Anterior cingulate cortex (tissue), 58 donors: ENCODE results near the gene UGT1A1.
A peak's percentile ranks its signal among the peaks of the same experiment; 100 is the strongest.

ENCODE experiments used
- DNase-seq, 58 donors: peaks; one replicate each; lab custom pipeline; 2025; lab: John Stamatoyannopoulos, UW

The UGT1A1 gene

DNA sequence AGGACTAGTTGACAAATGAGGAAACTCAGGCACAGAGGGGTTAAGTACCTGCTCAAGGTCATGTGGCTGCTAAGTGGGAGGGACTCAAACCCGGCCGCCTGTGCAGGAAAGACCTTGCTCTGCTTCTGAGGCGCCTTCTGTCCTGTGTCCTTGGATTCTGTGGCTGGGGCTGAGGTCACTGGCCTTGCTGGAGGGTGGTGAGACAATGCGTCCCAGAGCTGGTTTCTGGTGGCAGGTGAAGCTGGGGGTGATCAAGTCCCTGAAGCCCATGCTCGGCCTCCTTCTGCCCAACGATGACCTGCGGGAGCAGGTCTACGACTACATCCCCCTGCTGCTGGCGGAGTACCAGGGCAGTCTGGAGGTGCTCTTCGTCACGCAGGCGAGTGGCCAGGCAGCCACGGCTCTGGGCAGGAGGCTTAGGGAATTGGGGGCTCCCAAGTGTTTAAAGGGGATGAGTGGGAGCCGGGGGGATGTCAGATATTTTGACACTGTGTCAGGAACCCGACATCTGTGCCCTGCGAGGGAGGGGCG, 34.1 kb downstream of the UGT1A1 start:
- DNase-seq = no peak

DNA sequence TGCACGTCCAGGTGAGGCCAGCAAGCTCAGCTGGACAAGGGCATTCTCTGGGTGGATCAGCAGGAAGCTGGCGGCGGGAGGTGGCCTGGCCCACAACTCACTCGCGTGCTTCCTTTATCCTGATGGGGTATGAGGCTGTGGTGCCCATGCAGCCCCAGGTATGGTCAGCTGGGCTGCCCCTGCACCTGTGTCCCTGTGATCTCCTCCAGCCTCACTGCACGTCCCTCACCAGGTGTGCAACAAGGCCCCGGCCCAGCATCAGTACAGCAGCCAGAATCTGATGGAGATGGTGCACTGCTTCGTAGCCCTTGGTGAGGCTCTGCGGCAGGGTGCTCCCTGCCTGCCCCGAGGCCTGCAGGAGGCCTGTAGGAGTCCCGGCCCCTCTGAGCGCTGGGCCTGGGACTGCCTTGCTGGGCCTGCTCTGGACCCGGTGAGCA, 35.7 kb downstream of the UGT1A1 start:
- DNase-seq = no peak

DNA sequence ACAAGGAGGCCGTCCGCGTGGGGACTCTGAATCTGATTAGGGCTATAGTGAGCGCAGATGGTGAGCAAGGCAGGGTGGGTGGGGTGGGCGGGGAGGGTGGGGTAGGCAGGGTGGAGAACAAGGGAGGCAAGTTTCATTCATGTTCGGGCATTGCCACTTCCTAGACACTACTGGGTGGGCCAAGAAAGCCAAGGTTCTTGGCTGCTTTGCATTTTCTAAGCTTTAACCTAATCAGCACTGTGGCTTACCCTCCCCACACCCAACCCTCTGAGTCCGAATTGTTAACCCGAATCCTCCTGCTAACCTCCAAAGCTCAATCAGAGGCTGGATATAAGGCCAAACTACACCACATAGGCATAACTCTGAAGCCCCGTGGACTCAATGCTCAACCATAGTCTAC, 36.2 kb downstream of the UGT1A1 start:
- peak in 1 of 58 donors; percentile 8 for DNase-seq

DNA sequence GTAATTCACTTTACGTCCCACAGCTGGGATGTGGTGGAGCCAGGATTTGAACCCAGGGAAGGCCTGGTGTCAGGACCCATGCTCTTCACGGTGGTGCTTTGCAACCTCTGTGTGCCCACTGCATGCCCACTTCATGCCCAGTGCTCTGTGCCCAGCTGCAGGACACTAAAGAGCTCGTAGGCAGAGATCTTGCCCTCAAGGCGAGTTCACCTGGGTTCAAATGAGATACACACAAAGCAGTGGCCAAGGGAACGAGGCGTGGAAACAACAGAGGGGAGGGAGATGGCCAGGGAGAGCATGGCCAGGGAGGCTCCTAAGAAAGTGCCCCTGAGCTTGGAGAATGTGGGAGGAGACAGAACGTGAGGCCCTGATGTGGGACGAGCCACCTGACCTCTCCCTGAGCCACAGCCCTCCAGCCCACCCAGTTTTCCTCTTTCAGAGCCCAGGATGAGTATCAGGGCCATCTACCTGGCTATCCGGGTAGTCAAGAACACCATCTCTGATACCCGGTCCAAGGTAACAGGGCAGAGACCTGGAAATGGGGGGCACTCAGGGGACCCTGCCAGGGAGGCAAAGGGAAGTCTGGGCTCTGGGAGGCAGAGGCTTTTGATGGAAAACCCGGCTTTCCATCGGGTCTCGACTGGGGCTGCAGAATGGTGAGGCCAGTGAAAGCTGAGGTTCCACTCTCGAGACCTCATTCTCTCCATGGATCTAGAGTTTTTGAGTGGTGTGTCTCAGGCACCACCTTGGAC, 38.4 kb downstream of the UGT1A1 start:
- DNase-seq = no peak

DNA sequence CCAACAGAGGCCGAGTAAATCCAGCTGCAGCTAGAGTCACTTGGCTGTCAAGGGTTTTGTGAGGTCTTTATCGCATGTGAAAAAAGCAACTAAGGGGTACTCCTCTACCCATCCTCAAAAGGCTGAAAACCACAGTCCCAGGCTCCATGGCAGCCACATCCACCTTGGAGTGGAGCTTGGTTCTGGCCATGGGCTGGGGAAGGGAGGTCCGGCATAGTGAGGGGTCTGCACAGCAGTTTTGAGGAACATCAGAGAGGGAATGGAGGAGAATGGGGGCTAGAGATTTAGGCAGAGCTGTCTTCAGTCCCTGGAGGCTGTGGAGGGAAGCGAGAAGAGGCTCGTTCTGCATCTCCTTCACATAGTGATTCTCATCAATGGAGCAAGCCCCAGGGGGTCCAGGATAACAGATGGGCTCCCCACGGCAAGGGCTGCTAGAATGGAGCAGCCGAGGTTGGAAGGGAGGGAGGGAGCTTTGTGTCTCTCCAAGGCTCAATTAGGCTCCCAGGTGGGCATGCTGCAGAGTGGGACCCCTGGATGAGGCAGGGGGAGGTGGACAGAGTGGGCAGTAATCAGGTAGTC, 39.1 kb downstream of the UGT1A1 start:
- DNase-seq = no peak

DNA sequence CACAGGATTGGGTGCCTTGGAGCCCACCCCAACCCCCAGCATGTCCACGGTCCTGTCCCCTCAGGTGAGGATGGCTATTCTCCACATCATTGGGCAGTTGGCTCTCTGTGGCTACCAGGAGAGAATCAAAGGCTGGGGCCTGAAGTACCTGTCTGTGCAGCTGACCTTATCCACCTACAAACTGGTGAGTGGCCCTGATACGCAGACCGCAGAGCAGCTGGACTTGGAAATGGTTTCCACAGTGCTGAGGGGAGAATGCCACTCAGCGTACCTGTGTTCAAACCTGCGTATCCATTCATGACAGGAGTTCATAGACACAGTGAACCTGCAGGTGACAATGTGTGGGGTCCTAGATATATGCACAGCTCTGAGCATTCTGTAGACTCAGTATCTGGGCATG, 39.6 kb downstream of the UGT1A1 start:
- DNase-seq = no peak

DNA sequence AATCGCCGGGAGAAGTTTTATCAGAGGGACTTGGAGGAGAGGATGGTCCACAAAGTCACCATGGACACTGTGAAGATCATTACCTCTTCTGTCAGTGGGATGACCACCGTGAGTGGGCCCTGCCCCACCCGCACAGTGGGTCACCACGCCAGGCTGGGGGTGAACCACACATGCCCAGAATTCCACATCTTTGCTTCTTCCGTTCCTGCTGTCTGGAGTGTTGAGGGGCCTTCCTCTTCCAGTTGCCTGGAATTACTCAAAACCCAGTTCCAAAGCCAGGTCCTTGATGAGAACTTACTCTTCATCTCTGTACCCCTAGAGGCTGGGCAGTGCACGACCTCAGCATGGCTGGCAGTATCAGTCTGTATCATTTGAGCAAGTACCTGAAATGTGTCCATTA, 40.1 kb downstream of the UGT1A1 start:
- DNase-seq = no peak

DNA sequence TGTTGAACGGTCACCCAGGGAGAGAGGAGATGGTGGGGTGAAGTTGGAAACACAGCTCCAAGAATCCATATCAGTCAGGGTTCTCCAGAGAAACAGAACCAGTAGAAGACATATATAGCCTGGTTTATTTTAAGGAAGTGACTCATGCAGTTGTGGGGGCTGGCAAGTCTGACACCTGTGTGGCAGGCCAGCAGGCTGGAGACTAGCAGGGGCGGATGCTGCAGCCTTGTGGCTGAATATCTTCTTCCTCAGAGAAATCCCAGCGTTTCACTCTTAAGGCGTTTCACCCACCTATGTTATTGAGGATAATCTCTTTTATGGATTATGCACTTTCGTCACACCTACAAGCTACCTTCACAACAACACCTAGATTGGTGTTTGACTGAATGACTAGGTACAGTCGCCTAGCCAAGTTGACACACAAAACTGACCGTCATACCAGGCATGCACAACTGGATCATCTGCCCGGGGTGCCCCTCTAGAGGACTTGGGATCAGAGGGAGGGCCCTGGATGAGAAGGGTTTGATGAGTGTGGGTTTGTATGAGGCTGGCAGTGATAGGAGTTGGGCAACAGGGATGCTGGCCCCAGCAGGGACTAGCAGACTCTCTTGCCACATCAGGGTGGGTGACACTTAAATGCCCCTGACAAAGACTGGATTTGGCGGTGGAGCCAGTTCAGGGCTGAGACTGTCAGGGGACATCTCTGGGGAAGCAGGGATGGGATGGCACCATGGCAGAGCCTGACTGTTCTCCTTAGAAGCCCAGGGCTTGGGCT, 41.5 kb downstream of the UGT1A1 start:
- DNase-seq = peak in 14 of 58 donors; percentile 2 to 39 (median 11)

DNA sequence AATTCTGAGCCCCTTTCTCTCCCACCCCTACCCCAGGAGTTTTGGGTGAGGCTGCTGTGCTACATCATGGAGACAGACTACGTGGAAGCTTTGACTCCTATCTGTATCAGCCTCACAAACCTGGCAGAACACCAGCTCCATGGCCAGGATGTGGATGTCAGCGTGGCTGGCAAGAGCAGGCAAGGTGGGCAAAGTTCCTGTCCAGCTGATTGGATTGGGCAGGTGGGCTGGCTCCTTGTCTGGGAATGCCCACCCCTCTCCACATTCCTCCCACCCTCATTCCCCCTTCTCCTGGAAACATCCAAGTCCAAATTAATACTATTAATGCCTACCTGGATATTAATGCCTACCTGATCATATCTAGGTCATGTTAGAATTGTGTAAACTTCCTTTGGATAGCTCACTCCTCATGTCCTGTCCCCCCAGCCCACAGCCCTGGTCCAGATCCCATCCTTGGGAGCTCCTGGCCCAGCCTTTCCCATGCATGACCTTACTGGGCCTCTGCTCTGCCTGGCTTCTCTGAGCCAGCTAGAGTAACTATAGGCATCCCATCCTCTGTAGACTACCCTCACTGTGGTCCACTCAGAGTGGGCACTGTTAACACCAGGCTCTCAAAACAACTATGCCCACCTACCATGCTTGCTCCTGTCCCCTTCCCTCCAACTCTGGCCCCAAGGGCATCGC, 42.2 kb downstream of the UGT1A1 start:
- DNase-seq = no peak

DNA sequence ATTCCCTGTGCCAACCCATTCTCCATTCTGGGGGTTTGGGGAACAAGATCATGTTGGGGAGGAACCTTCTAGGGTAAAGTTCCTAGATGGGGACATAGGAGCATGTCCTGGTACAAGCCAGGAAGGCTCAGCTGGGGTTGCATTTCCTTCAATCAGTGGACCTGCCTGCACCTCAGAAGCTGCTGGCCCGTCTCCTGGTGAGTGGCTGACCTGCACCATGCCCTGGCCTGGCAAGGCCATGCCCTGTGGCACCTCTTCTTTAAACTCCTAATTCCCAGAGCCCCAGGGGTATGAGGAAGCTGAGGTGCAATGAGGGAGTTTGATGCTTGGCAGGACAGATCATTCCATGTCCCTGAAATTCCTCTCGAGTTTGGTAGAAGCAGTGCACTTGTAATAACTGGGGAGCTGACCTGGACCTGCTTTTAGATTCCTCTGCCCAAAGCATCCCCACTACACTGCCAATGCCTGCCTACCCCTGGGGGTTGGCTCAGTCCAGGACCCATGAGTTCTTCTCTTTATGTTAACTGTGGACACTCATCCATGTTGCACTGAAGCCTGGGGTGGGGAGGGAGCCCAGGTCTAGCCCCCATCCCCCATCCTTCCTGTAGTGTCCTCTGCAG, 43.3 kb downstream of the UGT1A1 start:
- no peak for DNase-seq

DNA sequence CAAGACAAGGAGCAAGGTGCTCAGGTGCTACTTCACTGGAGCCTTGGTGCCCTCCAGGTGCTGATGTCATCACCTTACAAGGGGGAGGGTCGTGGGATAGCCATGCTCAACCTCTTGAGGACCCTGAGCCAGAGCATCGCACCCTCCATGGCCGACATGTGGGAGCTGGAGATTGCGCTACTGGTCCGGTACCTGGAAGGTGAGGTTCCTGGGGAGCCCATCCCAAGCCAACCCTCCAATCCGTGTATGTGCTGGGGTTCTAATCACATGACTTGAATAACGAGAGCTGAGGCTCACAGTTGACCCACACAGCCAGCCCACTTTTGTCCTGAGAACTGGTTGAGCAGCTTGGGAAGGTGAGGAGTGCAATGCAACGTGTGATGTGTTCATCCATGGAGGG, 43.9 kb downstream of the UGT1A1 start:
- no peak for DNase-seq

DNA sequence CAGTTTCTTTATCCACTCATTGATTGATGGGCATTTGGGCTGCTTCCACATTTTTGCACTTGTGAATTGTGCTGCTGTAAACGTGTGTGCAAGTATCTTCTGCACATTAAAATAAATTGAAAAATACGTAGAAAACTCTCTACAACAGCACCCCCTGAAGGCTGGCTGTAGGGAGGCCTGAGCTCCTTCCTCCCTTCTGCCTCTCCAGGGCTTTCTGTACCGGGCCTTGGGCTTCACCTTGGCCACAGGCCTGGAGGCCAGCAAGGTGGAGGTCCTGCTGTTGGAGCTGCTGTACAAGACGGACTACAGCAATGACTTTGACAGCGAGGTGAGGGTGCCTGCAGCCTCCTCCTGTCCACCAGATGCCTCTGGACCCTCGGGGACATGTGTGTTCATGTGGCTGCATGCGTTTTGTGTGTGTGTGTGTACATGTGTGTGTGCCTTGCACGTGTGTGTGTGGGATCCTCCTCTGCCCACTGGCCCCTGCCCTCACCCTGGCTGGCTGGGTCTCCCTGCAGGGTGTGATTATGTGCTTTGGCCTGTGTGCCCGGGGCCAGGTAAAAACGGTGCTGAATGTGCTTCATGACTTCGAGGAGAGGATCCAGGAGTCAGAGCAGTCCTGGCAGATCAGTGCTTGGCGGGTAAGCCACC, 47.3 kb downstream of the UGT1A1 start:
- no peak for DNase-seq

DNA sequence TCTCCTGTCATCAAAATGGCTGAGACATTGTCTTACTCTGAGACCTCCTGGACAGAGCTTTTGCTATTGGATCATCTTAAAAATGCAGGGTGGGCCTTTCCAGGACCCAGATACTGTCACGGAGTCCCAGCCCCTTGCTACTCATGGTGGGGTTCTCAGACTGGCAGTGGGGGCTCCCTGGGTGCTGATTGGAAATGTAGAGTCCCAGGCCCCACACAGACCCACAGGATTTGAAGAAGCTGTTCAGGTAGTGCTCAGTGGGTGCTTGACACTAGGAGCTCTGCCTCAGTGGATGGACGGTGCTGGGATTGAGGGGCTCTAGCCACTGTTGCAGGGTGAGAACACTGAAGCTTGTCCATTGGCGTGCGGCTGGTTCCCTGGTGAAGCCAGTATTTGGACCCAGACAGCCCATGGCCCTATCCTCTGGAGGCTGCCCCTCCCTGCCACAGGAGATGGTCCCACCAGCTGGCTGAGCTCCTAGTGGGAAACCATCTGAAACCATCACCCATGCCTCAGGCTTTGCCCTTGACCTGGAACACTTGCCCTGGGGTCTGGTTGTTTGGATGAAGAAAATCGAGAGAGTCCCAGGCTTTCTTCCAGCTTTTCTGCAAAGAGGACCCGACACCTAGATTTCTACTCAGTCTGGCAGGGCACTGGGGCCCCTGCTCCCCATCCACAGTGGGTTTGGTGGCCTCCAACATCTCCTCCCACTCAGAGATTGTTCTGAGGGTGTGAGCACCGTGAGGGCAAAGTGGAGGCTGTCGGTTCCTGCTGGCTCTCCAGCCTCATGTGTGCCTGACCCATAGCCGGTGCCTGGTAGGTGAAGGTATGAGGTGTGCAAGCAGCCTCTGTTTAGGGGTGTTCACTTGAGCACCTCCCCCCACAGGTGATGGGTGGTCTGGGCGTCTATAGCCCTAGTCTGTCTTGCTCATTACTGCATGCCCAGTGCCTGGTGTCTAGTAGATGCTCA, 48.2 kb downstream of the UGT1A1 start:
- no peak for DNase-seq

DNA sequence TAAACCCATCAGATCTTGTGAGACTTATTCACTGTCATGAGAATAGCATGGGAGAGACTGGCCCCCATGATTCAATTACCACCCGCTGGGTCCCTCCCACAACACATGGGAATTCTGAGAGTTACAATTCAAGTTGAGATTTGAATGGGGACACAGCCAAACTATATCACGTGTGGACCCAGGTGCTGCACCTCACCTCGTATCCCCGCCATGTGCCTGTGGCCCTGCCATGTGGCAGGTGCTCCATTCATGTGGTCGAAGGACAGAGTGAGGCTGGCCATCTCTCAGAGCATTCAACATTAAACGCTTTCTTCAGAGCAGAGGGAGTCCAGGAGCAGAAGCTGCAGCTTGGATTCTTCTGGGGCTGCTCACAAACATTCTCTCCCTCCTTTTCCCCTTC, 50.3 kb downstream of the UGT1A1 start:
- DNase-seq = no peak

DNA sequence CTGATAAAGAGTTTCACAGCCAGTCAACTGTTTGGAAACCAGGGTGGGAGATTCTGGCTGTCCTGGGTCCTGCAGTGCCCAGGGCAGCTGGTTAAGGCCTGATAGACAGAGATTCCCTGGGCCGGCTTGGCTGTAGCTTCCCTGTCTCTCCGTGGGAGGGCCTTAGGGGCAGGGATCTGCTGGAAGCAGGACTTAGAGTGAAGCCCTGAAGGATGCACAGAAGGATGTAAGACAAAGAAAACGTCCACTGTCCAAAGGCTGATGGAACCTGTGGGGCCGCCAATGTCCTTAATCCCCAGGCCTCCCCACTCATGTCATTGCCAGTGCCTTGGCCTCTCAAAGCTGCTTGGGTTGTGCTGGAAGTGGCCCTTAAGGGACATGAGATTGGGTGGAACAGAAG, 51.0 kb downstream of the UGT1A1 start:
- DNase-seq = no peak

DNA sequence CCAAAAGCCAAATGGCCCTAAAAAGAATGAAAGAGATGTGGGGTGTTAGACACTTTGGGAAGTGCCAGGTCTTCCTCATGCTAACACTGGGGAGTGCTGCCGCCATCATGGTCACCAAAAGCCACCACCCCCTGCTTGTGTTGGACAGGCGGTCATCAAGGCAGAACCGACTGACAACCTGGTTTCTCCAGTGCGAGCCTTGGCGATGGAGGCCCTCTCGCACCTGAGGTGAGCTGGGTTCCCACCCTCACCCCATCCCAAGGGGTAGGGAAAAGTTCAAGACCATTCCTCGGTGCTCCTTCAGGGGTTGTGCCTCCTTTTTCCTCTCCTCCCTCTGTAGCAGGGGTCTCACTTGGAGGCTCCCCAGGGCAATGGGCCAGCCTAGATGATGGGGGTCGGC, 51.7 kb downstream of the UGT1A1 start:
- DNase-seq = no peak

DNA sequence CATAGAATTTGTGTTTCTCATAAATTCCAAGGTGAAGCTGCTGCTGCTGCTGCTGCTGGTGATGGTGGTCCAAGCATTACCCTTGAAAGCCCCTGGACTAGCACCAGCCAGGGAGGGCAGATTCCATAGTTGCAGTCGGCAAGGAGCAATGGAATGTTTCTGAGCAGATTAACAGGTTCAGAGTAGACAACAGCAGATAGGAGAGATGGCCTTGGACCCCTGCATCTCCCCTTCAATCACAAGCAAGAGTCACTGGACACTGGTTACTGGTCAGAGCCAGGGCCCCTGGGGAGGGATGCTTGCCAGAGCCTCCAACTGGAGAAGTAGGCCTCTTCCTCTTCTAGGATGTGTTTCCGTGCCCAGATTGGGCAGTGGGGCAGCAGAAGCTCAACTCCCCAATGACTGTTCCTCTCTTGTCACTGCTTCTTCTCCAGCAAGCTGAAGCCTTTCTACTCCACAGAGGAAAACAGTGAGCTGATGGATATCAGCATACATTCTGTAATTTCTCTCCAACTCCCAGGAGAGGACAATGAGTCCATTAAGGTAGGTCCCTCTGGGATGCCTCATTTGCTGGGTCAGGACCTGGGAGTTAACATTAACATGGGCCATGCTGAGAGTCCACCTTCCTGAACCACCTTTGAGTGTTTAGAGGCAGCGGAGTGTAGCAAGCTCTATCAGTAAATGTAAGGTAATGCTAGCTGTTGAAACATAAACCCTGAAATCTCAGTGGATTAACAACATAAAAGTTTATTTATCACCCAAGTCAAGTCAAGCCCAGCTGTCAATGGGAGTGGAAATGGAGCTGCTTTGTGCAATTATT, 53.4 kb downstream of the UGT1A1 start:
- no peak for DNase-seq
